HEK293T (cell line): ENCODE results near the gene TMEM107.

Experiments used
- CTCF ChIA-PET: fragments of 350-600 bp; formaldehyde crosslinking; extraction: SDS; loops from one replicate; lab custom pipeline; 2021; ENCODE audit warnings: antibody characterized with exemption, inconsistent platforms; lab: Yijun Ruan, JAX
- POLR2A ChIA-PET: fragments of 350-600 bp; formaldehyde crosslinking; extraction: SDS; loops from one replicate; lab custom pipeline; 2020; ENCODE audit warnings: antibody characterized with exemption, inconsistent platforms; lab: Yijun Ruan, JAX
- DNase-seq: peaks from one replicate; pipeline ENCODE4 v3.0.0; 2012; ENCODE audit warnings: mixed read lengths; ENCODE audit errors: extremely low spot score
- ARNT ChIP-seq: fragments of 450-650 bp; IDR thresholded peaks from 2 replicates; pipeline ENCODE4 v1.6.1; 2017; ENCODE audit warnings: mild to moderate bottlenecking
- CTBP1 ChIP-seq: fragments of 450-650 bp; IDR thresholded peaks from 2 replicates; pipeline ENCODE4 v1.6.1; 2016; ENCODE audit warnings: borderline replicate concordance
- ELF4 ChIP-seq: fragments of 450-650 bp; IDR thresholded peaks from 2 replicates; pipeline ENCODE4 v1.6.1; 2017; ENCODE audit warnings: antibody characterized with exemption
- FOXA1 ChIP-seq: fragments of 450-650 bp; IDR thresholded peaks from 2 replicates; pipeline ENCODE4 v1.6.1; 2016; ENCODE audit warnings: mild to moderate bottlenecking
- FOXK2 ChIP-seq: fragments of 450-650 bp; IDR thresholded peaks from 2 replicates; pipeline ENCODE4 v1.6.1; 2016; ENCODE audit warnings: mild to moderate bottlenecking
- FOXM1 ChIP-seq: fragments of 450-650 bp; IDR thresholded peaks from 2 replicates; pipeline ENCODE4 v1.6.1; 2017; ENCODE audit warnings: mild to moderate bottlenecking, borderline replicate concordance
- HDGF ChIP-seq: fragments of 450-650 bp; IDR thresholded peaks from 2 replicates; pipeline ENCODE4 v1.6.1; 2017; ENCODE audit warnings: antibody characterized with exemption, borderline replicate concordance
- L3MBTL2 ChIP-seq: fragments of 450-650 bp; conservative IDR thresholded peaks from 2 replicates; pipeline ENCODE4 v1.6.1; 2016; ENCODE audit warnings: mild to moderate bottlenecking
- LEF1 ChIP-seq: fragments of 450-650 bp; IDR thresholded peaks from 2 replicates; pipeline ENCODE4 v1.6.1; 2017; ENCODE audit warnings: mild to moderate bottlenecking, borderline replicate concordance
- NFRKB ChIP-seq: fragments of 450-650 bp; IDR thresholded peaks from 2 replicates; pipeline ENCODE4 v1.6.1; 2016; ENCODE audit warnings: mild to moderate bottlenecking, moderate library complexity
- SP1 ChIP-seq: fragments of 450-650 bp; IDR thresholded peaks from 2 replicates; pipeline ENCODE4 v1.6.1; 2017
- SUZ12 ChIP-seq: fragments of 450-650 bp; IDR thresholded peaks from 2 replicates; pipeline ENCODE4 v1.6.1; 2016; ENCODE audit warnings: mild to moderate bottlenecking
- TARDBP ChIP-seq: fragments of 450-650 bp; IDR thresholded peaks from 2 replicates; pipeline ENCODE4 v1.6.1; 2016
- ZNF384 ChIP-seq: fragments of 450-650 bp; IDR thresholded peaks from 2 replicates; pipeline ENCODE4 v1.6.1; 2016
- TF ChIP-seq, protein P1 (sequence below): fragments of 450-650 bp; IDR thresholded peaks from 2 replicates; pipeline ENCODE4 v1.6.1; 2016

TMEM107 gene

DNA sequence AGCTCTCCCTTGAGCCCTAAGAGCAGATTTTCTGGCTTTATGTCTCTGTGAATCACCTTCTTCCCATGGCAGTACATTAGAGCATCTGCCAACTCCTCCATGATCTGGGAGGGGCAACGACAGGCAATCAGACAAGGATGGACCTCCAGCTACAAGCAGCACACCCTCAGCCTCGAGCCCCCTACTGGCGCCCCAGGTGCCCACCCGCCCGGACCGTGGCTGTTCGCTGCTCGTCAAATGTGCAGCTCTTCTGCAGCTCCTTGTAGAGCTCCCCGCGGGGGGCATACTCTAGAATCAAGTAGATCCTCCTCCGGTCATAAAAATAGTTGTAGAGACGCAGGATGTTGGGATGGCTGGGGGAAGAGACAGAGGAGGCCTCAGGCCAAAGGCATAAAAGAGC, 30.4 kb upstream of the TMEM107 start:
- POLR2A ChIA-PET: interaction anchor here (1.0 to 7.6 kb wide), 4 partner anchors 13 to 33 kb away, joined by 3 to 87 read pairs (median 8); partner anchors contain the start of gene BORCS6
- TF ChIP-seq SUZ12 (no peak), LEF1 (no peak), TARDBP (no peak), FOXK2 (no peak), HDGF (no peak), L3MBTL2 (no peak), ELF4 (no peak), CTBP1 (no peak), FOXA1 (no peak)
- DNase-seq: no peak
- CTCF ChIA-PET: no interaction called here

DNA sequence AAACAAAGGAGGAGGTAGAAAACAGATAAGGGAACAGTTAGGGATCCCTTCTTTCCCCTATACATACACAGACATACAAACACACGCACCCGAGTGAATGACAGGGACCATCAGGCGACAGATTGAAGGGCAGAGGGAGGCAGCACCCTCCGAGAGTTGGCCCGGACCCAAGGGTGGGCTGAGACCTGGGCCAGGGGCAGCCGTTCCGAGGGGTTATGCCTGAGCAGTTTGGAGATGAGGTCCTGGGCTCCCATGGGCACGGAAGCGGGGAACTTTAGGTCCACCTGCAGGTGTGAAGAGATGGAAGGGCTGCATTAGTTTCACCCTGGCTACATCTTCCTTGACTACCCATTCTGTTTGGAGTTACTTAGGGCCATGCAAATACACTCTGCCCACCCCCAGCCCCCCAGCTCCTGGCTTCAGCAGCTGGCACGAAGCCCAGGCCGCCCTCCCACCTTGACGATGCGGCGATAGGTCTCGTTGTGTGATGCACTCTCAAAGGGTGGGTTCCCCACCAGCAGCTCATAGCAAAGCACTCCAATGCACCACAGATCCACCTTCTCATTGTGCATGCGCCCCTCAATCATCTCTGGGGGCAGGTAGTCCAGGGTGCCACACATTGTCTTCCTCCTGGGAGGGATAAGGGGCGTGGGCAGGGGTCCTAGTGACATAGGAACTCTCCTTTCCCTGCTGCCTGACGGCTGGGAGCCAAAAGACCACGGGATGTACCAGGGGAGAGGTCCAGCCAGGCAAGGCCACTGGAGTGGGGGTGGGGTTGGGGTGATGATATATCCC, 28.8 kb upstream of the TMEM107 start:
- TF ChIP-seq ELF4: 0 out of 2 replicates have a peak, but pooled peaks have one; percentile 5
- no peak for TF ChIP-seq HDGF
- DNase-seq: no peak
- ChIA-PET CTCF (no interaction called here), POLR2A (interaction anchor here (1.7 kb wide), 1 partner anchor 13 kb away, joined by 8 read pairs; no protein-coding TSS in a partner anchor)

DNA sequence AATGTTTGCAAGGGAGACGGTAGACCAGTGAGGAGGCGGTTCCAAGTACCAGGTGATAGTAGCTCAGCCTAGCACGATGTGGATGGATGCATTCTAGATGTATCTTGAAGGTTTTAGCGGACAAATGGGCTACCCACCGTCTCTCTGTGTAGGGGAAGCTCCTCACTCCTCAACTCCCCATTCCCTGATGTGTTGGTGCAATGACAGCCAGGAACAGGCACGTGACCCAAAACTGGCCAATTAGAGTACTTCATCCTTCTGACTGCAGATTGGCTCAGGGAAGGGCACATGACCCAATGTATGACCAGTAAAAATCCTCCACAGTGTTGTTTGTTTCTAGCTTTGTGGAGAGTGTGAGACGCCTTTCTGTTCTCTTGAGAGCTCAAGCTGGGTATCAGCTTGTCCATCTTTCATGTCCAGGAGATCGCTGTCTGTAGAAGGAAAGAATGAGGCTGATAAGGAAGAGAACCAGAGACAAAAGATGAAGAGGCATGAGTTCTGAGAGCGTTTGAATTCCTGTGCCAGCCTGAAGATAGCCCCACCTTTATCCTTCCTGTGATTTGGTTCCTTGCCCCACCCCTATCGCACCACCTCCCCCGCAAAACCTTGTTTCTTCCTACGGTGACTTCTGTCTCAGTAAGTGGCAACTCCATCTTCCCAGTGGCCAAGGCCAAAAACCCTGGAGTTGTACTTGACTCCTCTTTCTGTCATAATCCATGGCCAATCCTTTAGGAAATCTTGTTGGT, 16.1 kb upstream of the TMEM107 start:
- ChIA-PET CTCF (interaction anchor here (0.9 to 1.0 kb wide), 2 partner anchors 17 to 60 kb away, joined by 3 to 6 read pairs; partner anchors contain the start of gene AURKB), POLR2A (interaction anchor here (0.8 to 10.5 kb wide), 19 partner anchors 7 to 201 kb away, joined by 3 to 135 read pairs (median 6); partner anchors contain the start of genes AURKB, CTC1, HES7 and PER1)
- peak; percentile 76 for DNase-seq
- TF ChIP-seq FOXA1 (no peak), ARNT (no peak), L3MBTL2 (peak; percentile 78), SP1 (no peak), ZNF384 (no peak)
- TF ChIP-seq, protein P1, sequence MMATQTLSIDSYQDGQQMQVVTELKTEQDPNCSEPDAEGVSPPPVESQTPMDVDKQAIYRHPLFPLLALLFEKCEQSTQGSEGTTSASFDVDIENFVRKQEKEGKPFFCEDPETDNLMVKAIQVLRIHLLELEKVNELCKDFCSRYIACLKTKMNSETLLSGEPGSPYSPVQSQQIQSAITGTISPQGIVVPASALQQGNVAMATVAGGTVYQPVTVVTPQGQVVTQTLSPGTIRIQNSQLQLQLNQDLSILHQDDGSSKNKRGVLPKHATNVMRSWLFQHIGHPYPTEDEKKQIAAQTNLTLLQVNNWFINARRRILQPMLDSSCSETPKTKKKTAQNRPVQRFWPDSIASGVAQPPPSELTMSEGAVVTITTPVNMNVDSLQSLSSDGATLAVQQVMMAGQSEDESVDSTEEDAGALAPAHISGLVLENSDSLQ: peak; percentile 80

DNA sequence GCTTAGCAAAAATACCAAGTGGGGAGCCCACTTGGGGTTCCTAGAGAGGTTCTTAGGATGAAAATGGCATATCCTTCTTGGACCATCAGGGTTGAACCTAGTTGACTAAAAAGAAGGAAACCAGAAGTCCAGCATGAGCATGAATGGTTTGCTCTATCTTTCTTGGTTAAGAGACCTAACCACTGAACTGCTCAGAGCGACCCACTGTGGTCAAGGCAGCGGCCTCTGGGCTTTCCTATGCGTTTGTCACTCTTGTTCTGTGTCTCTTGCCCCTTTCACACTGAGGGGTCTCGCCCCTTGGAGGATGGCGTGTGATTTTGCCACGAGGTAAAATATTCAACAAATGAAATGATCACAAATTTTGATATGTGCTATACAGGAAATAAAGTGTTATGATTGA, 14.3 kb upstream of the TMEM107 start:
- POLR2A ChIA-PET: interaction anchor here (0.7 to 10.5 kb wide), 11 partner anchors 11 to 597 kb away, joined by 3 to 135 read pairs (median 8); partner anchors contain the start of genes AURKB, CTC1, SLC25A35 and TMEM107
- no peak for DNase-seq
- CTCF ChIA-PET: interaction anchor here (0.7 to 0.8 kb wide), 2 partner anchors 33 to 37 kb away, joined by 4 to 5 read pairs; no protein-coding TSS in a partner anchor
- TF ChIP-seq ZNF384: no peak
- TF ChIP-seq LEF1: no peak
- TF ChIP-seq SP1: no peak
- TF ChIP-seq FOXM1: no peak
- no peak for TF ChIP-seq FOXA1
- no peak for TF ChIP-seq FOXK2
- TF ChIP-seq HDGF: no peak
- TF ChIP-seq TARDBP: no peak
- TF ChIP-seq, protein P1: no peak
- no peak for TF ChIP-seq NFRKB
- TF ChIP-seq CTBP1: no peak
- TF ChIP-seq ARNT: no peak
- TF ChIP-seq ELF4: no peak

DNA sequence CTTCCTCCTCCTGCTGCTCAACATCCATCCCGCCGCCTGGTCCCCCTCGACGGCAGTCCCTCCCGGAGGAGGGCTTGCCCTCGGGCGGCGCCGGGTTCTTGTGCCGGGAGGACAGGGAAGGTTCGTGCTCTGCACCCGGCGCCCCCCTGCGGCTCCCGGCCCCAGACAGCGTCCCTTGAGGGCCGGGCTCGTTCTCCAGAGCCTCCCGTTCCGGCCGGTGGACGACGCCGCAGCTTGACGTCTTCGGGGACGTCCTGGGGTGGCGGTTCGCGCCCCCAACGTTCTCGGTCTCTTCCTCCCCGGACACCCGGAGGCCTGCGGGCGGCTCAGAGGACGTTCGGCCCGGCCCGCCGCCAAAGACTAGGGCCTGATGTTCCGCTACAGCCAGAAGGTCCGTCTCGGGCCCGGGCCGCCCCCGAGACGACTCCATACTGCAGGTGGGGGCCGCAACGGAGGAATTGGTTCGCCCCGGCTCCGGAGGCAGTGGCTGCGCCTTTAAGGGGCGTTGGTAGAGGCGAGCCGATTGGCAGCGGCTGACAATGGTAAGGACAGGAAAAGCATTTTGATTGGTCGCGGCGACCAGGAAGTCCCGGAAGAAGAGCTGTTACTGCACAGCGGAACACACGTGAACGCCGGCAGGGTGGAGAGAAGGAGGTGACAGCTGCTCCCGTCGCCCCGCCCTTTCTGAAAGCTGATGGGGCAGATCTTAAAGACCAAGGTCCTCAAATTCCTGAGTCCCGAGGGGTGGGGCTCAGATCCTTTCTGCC, 13.7 kb upstream of the TMEM107 start, which contains the start of gene BORCS6:
BORCS6 (minus strand) TSS at position 470 of the 767 bp plus-strand sequence; CDS start at position 430, 40 bp downstream.
- peak; percentile 81 for DNase-seq
- TF ChIP-seq FOXM1 (peak; percentile 79), TARDBP (no peak), NFRKB (no peak), SP1 (no peak), FOXA1 (no peak), ZNF384 (no peak), LEF1 (no peak), ELF4 (peak; percentile 92), SUZ12 (no peak), ARNT (no peak), HDGF (no peak), L3MBTL2 (peak; percentile 65)
- TF ChIP-seq, protein P1: peak; percentile 88
- ChIA-PET CTCF (interaction anchor here (0.7 to 1.0 kb wide), 3 partner anchors 9 to 37 kb away, joined by 4 to 5 read pairs (median 5); no protein-coding TSS in a partner anchor), POLR2A (interaction anchor here (0.7 to 10.5 kb wide), 11 partner anchors 11 to 598 kb away, joined by 3 to 135 read pairs (median 8); partner anchors contain the start of genes AURKB, CTC1, SLC25A35 and TMEM107)
